Measurements from ENCODE around the gene TSSK3. TPM values are rescaled to one million over a fixed set of nuclear protein-coding genes. Genes with fewer than 3 reads are reported as not detected.

The TSSK3 gene
- total and polyA plus RNA-seq, 9 of the 15 experiments (the other 6 are each of a cell fraction or from before 2014, with no cell fraction given) = 0.27 to 2.8 (median 1.9) TPM

GRCh38 chr1:32335790-32336590, 26.3 kb upstream of the TSSK3 start, which contains the start of gene MARCKSL1 (continued):
- peak; percentile 95 for TF ChIP-seq POLR2H (tag; IDR thresholded peaks at IDR 0.05; ENCODE audit: low read depth)
- 0 out of 2 replicates have a peak, but pooled peaks have one; percentile 46 for TF ChIP-seq STAT6 (CRISPR knock-in tag; IDR thresholded peaks at IDR 0.05)
- TF ChIP-seq ELK1 (CRISPR knock-in tag; IDR thresholded peaks at IDR 0.05) = no peak
- peak; percentile 55 to 61; a peak in 3 of 4 replicates for TF ChIP-seq MAZ (CRISPR knock-in tag; conservative IDR thresholded peaks at IDR 0.05 in 1 of 2, IDR thresholded peaks at IDR 0.05 in 1 of 2)
- TF ChIP-seq ATF6 (CRISPR knock-in tag; IDR thresholded peaks at IDR 0.05) = peak; percentile 66; the same call in 1 of the 2 replicates
- TF ChIP-seq PTTG1 (tag; IDR thresholded peaks at IDR 0.05; ENCODE audit: low read depth) = no peak
- TF ChIP-seq PYGO2 (tag; IDR thresholded peaks at IDR 0.05) = no peak
- no peak for TF ChIP-seq BRCA1 (IDR thresholded peaks at IDR 0.05)
- no peak for TF ChIP-seq BRCA1 (CRISPR knock-in tag; IDR thresholded peaks at IDR 0.05)
- peak; percentile 29 to 100; a peak in 3 of 4 replicates for TF ChIP-seq NONO (IDR thresholded peaks at IDR 0.05; ENCODE audit: low read depth in 2 of 2, low read length in 1 of 2)
- peak; percentile 79 for TF ChIP-seq POLR2B (IDR thresholded peaks at IDR 0.05; ENCODE audit: low read depth, partially characterized antibody)
- TF ChIP-seq GATAD2A (IDR thresholded peaks at IDR 0.05) = no peak
- no peak for TF ChIP-seq ZNF780A (CRISPR knock-in tag; IDR thresholded peaks at IDR 0.05)
- peak; percentile 82 for TF ChIP-seq LCOR (CRISPR knock-in tag; IDR thresholded peaks at IDR 0.05)
- TF ChIP-seq ZNF217 (CRISPR knock-in tag; IDR thresholded peaks at IDR 0.05) = no peak
- 0 out of 4 replicates have a peak, but pooled peaks of 1 of the 2 experiments have one; percentile 60 for TF ChIP-seq ZMIZ1 (IDR thresholded peaks at IDR 0.05; ENCODE audit: low read depth in 2 of 2, low read length in 2 of 2)
- no peak for TF ChIP-seq ZNF717 (CRISPR knock-in tag; IDR thresholded peaks at IDR 0.05)
- peak; percentile 21; the same call in 1 of the 2 replicates for TF ChIP-seq RFX5 (IDR thresholded peaks at IDR 0.05; ENCODE audit: low read depth, low read length)
